NCI-H2227 (cell line): ENCODE data around the gene CTDSPL.

Experiments
- DNase-seq: peaks from one replicate; lab custom pipeline; 2025; ENCODE audit not compliant: unreplicated experiment; lab: John Stamatoyannopoulos, UW

CTDSPL gene

GRCh38 chr3:37997791-37998370, 136.2 kb downstream of the CTDSPL start:
- DNase-seq: no peak

GRCh38 chr3:37999836-38000235, 138.2 kb downstream of the CTDSPL start:
- DNase-seq: no peak

GRCh38 chr3:38000242-38000916, 138.7 kb downstream of the CTDSPL start:
- no peak for DNase-seq

- no peak for DNase-seq
Measured at GRCh38 chr3:38000965-38001455, 139.3 kb downstream of the CTDSPL start.

- no peak for DNase-seq
Measured at GRCh38 chr3:38001456-38002081, 139.9 kb downstream of the CTDSPL start.

GRCh38 chr3:38002291-38002876, 140.7 kb downstream of the CTDSPL start:
- no peak for DNase-seq

GRCh38 chr3:38002940-38003339, 141.3 kb downstream of the CTDSPL start:
- no peak for DNase-seq

- peak; percentile 28 for DNase-seq
Measured at GRCh38 chr3:38003371-38003816, 141.7 kb downstream of the CTDSPL start.

GRCh38 chr3:38003817-38004414, 142.2 kb downstream of the CTDSPL start:
- no peak for DNase-seq

GRCh38 chr3:38004415-38005075, 142.9 kb downstream of the CTDSPL start:
- DNase-seq: peak; percentile 58

- DNase-seq: no peak
Measured at GRCh38 chr3:38005076-38006020, 143.7 kb downstream of the CTDSPL start.

- DNase-seq: no peak
Measured at GRCh38 chr3:38006031-38006430, 144.4 kb downstream of the CTDSPL start.

GRCh38 chr3:38006445-38006995, 144.8 kb downstream of the CTDSPL start:
- no peak for DNase-seq

- no peak for DNase-seq
Measured at GRCh38 chr3:38007754-38008090, 146.0 kb downstream of the CTDSPL start.

- DNase-seq: no peak
Measured at GRCh38 chr3:38008191-38008701, 146.6 kb downstream of the CTDSPL start.

- DNase-seq: no peak
Measured at GRCh38 chr3:38008971-38009580, 147.4 kb downstream of the CTDSPL start.

GRCh38 chr3:38009807-38010591, 148.3 kb downstream of the CTDSPL start:
- no peak for DNase-seq

- no peak for DNase-seq
Measured at GRCh38 chr3:38011111-38011510, 149.4 kb downstream of the CTDSPL start.
